Central memory CD4-positive, alpha-beta T cell (primary cell): ENCODE measurements around the gene ITGB1.
"Not testable (repeated sequence)": the region's sequence is repeated elsewhere in the genome, so short reads cannot be mapped to it uniquely, and the experiment has no call there.

Experiments used
- DNase-seq: peaks from one replicate; pipeline ENCODE4 v3.0.0; 2022

The ITGB1 gene

GRCh38 chr10:32931593-32931992, 26.4 kb downstream of the ITGB1 start:
- DNase-seq: no peak

- DNase-seq: no peak
Measured at GRCh38 chr10:32930036-32930435, 28.0 kb downstream of the ITGB1 start.

- peak; percentile 29 for DNase-seq
Measured at GRCh38 chr10:32929634-32930033, 28.4 kb downstream of the ITGB1 start.

- no peak for DNase-seq
Measured at GRCh38 chr10:32927750-32928149, 30.3 kb downstream of the ITGB1 start.

- DNase-seq: no peak
Measured at GRCh38 chr10:32923849-32924248, 34.2 kb downstream of the ITGB1 start.

GRCh38 chr10:32923134-32923533, 34.9 kb downstream of the ITGB1 start:
- no peak for DNase-seq

GRCh38 chr10:32922170-32922569, 35.9 kb downstream of the ITGB1 start:
- no peak for DNase-seq

GRCh38 chr10:32917817-32918216, 40.2 kb downstream of the ITGB1 start:
- not testable (repeated sequence) for DNase-seq

- DNase-seq: no peak
Measured at GRCh38 chr10:32911285-32912016, 46.6 kb downstream of the ITGB1 start.

GRCh38 chr10:32909970-32910369, 48.1 kb downstream of the ITGB1 start:
- not testable (repeated sequence) for DNase-seq

GRCh38 chr10:32909456-32909855, 48.6 kb downstream of the ITGB1 start:
- DNase-seq: no peak

- DNase-seq: no peak
Measured at GRCh38 chr10:32906595-32906994, 51.4 kb downstream of the ITGB1 start.

GRCh38 chr10:32905466-32905865, 52.6 kb downstream of the ITGB1 start:
- no peak for DNase-seq

- no peak for DNase-seq
Measured at GRCh38 chr10:32901815-32902214, 56.2 kb downstream of the ITGB1 start.

GRCh38 chr10:32895200-32895968, 62.6 kb downstream of the ITGB1 start:
- not testable (repeated sequence) for DNase-seq

GRCh38 chr10:32893916-32894664, 63.9 kb downstream of the ITGB1 start:
- DNase-seq: no peak

GRCh38 chr10:32893434-32893833, 64.6 kb downstream of the ITGB1 start:
- no peak for DNase-seq

GRCh38 chr10:32891261-32891660, 66.8 kb downstream of the ITGB1 start:
- DNase-seq: no peak

- DNase-seq: no peak
Measured at GRCh38 chr10:32890444-32890843, 67.6 kb downstream of the ITGB1 start.

GRCh38 chr10:32889631-32890212, 68.3 kb downstream of the ITGB1 start:
- DNase-seq: no peak

GRCh38 chr10:32888161-32888927, 69.7 kb downstream of the ITGB1 start:
- DNase-seq: no peak

- DNase-seq: no peak
Measured at GRCh38 chr10:32887481-32887880, 70.5 kb downstream of the ITGB1 start.
